HCT116 (cell line): ENCODE measurements around the gene RPTOR. TPM values are rescaled to one million over a fixed set of nuclear protein-coding genes. Genes with fewer than 3 reads are reported as not detected.

Experiments
- ATAC-seq: fragments of 200-7000 bp; cut with Tn5 transposase; 2 replicates; pipeline ENCODE4 v1.9.1; 2020; ENCODE audit warnings: mild to moderate bottlenecking, moderate library complexity
- BruUV-seq: library from RNA; stranded (reverse); fragments of 400-500 nt; replicated peaks from 2 replicates; lab custom pipeline; 2021; lab: Mats Ljungman, UMichigan
- CTCF ChIA-PET: fragments of 300-600 bp; sonication (Branson Sonifier 250); formaldehyde crosslinking; loops from one replicate; lab custom pipeline; 2021; ENCODE audit warnings: antibody characterized with exemption; lab: Charles Lee
- POLR2A ChIA-PET: fragments of 300-600, 350-600 bp; sonication (Branson Sonifier 250); formaldehyde crosslinking; loops from one replicate; lab custom pipeline; 2021; ENCODE audit warnings: antibody characterized with exemption; lab: Charles Lee
- RAD21 ChIA-PET, 2 experiments: fragments of 300-600 bp; sonication (Branson Sonifier 250); formaldehyde crosslinking; loops; one replicate each; lab custom pipeline; 2023; ENCODE audit warnings: low total read pairs in 2 of 2; ENCODE audit not compliant: uncharacterized antibody in 2 of 2, unreplicated experiment in 2 of 2, low non-redundant PET in 1 of 2; lab: Charles Lee
- DNase-seq: peaks from one replicate; pipeline ENCODE4 v3.0.0-alpha.2; 2010; ENCODE audit warnings: low read depth, low spot score
- H2AFZ ChIP-seq: fragments of 200-600 bp; shearing (Covaris generic), sonication (generic); 2 replicates; pipeline ENCODE4 v1.6.1; 2017; ENCODE audit warnings: low read depth, mixed run types, mixed read lengths, antibody characterized with exemption, low read length; ENCODE audit not compliant: poor library complexity, severe bottlenecking
- H3K27ac ChIP-seq: 2 replicates; pipeline ENCODE4 v1.5.1; 2012; ENCODE audit warnings: low read depth, low read length
- H3K27me3 ChIP-seq: fragments of 200-600 bp; sonication (generic); 2 replicates; pipeline ENCODE4 v1.6.1; 2016; ENCODE audit warnings: mixed run types, low read length, mixed read lengths; ENCODE audit not compliant: insufficient read depth
- H3K36me3 ChIP-seq, 2 experiments: fragments of 200-500 bp in 1 of 2; fragments of 200-600 bp in 1 of 2; sonication (Bioruptor generic) in 1 of 2; sonication (generic) in 1 of 2; 2 replicates each; pipeline versions ENCODE4 v1.5.1 to v1.6.1; 2014 to 2016; ENCODE audit warnings: low read length in 2 of 2, inconsistent platforms in 1 of 2, mixed read lengths in 1 of 2, mixed run types in 1 of 2; ENCODE audit not compliant: insufficient read depth in 2 of 2, control insufficient read depth in 1 of 2
- H3K4me1 ChIP-seq, 2 experiments: fragments of 200-600 bp in 1 of 2; sonication (generic) in 1 of 2; 2 replicates each; pipeline versions ENCODE4 v1.5.1 to v1.6.1; 2012 to 2017; ENCODE audit warnings: low read length in 2 of 2, inconsistent platforms in 1 of 2, mild to moderate bottlenecking in 1 of 2, mixed read lengths in 1 of 2, mixed run types in 1 of 2, moderate library complexity in 1 of 2; ENCODE audit not compliant: insufficient read depth in 2 of 2, control insufficient read depth in 1 of 2
- H3K4me2 ChIP-seq: fragments of 200-600 bp; sonication (generic); 2 replicates; pipeline ENCODE4 v1.6.1; 2017; ENCODE audit warnings: mixed run types, low read length, mixed read lengths
- H3K4me3 ChIP-seq, 2 experiments: fragments of 200-600 bp in 1 of 2; sonication (generic) in 1 of 2; replicated peaks in 1 of 2; 2 replicates each; pipeline ENCODE4 v1.5.1; 2011 to 2016; ENCODE audit warnings: low read length in 2 of 2, control low read depth in 1 of 2, low read depth in 1 of 2, mild to moderate bottlenecking in 1 of 2, mixed read lengths in 1 of 2, mixed run types in 1 of 2
- H3K79me2 ChIP-seq: fragments of 200-600 bp; sonication (generic); 2 replicates; pipeline ENCODE4 v1.6.1; 2017; ENCODE audit warnings: mild to moderate bottlenecking, mixed run types, low read length, moderate library complexity, mixed read lengths; ENCODE audit not compliant: insufficient read depth
- H3K9ac ChIP-seq: fragments of 200-600 bp; sonication (generic); 2 replicates; pipeline ENCODE4 v1.6.1; 2016; ENCODE audit warnings: low read length, mixed read lengths
- H3K9me2 ChIP-seq: fragments of 200-600 bp; sonication (generic), shearing (Covaris generic); 2 replicates; pipeline ENCODE4 v1.6.1; 2017; ENCODE audit warnings: mixed run types, mild to moderate bottlenecking, moderate library complexity; ENCODE audit not compliant: insufficient read depth
- H3K9me3 ChIP-seq, 2 experiments: fragments of 200-500 bp in 1 of 2; fragments of 200-600 bp in 1 of 2; sonication (Bioruptor generic) in 1 of 2; sonication (generic) in 1 of 2; 2 replicates each; pipeline ENCODE4 v1.6.1; 2014 to 2017; ENCODE audit warnings: low read length in 2 of 2, mixed read lengths in 2 of 2, inconsistent platforms in 1 of 2, low read depth in 1 of 2, mild to moderate bottlenecking in 1 of 2, mixed run types in 1 of 2, moderate library complexity in 1 of 2; ENCODE audit not compliant: control insufficient read depth in 1 of 2, insufficient read depth in 1 of 2
- H4K20me1 ChIP-seq: fragments of 200-600 bp; sonication (generic), shearing (Covaris generic); 2 replicates; pipeline ENCODE4 v1.6.1; 2017; ENCODE audit warnings: mixed run types, mild to moderate bottlenecking, moderate library complexity; ENCODE audit not compliant: insufficient read depth
- CBX3 ChIP-seq: IDR thresholded peaks from 2 replicates; pipeline ENCODE4 v1.6.1; 2012; ENCODE audit warnings: low read depth
- EGR1 ChIP-seq: IDR thresholded peaks from 2 replicates; pipeline ENCODE4 v1.6.1; 2012; ENCODE audit warnings: low read depth
- ELF1 ChIP-seq: IDR thresholded peaks from 2 replicates; pipeline ENCODE4 v1.6.1; 2012; ENCODE audit warnings: low read depth, borderline replicate concordance
- EZH2 ChIP-seq: fragments of 200-600 bp; sonication (generic); IDR thresholded peaks from 2 replicates; pipeline ENCODE4 v1.6.1; 2017; ENCODE audit warnings: antibody characterized with exemption, mixed run types
- POLR2AphosphoS5 ChIP-seq: IDR thresholded peaks from 2 replicates; pipeline ENCODE4 v1.6.1; 2011; ENCODE audit warnings: mild to moderate bottlenecking, low read depth, low read length, moderate library complexity
- RAD21 ChIP-seq: IDR thresholded peaks from 2 replicates; pipeline ENCODE4 v1.6.1; 2012; ENCODE audit warnings: low read depth, mild to moderate bottlenecking
- SIN3A ChIP-seq: IDR thresholded peaks from 2 replicates; pipeline ENCODE4 v1.6.1; 2012; ENCODE audit warnings: low read depth
- YY1 ChIP-seq: IDR thresholded peaks from 2 replicates; pipeline ENCODE4 v1.6.1; 2011; ENCODE audit warnings: low read length, low read depth, moderate library complexity, mild to moderate bottlenecking; ENCODE audit not compliant: insufficient replicate concordance; ENCODE audit errors: extremely low read depth
- ZFX ChIP-seq: fragments of 450-650 bp; IDR thresholded peaks from 2 replicates; pipeline ENCODE4 v1.6.1; 2017
- intact Hi-C: fragments of 100-400 bp; cut with micrococcal nuclease; formaldehyde crosslinking; loops from 2 replicates; pipeline ENCODE4 v1.10.0; 2022
- total RNA-seq: library from RNA; stranded (reverse); gene quantifications from one replicate; pipeline ENCODE4 v1.2.1, GENCODE V29; 2021; ENCODE audit not compliant: unreplicated experiment
- TF ChIP-seq, protein P1 (sequence below): IDR thresholded peaks from 2 replicates; pipeline ENCODE4 v1.6.1; 2012; ENCODE audit warnings: low read depth
- TF ChIP-seq, protein P2 (sequence below): IDR thresholded peaks from 2 replicates; pipeline ENCODE4 v1.6.1; 2012

Gene RPTOR
- total RNA-seq, 1 experiment from 2014 or later: 69.5 TPM

DNA sequence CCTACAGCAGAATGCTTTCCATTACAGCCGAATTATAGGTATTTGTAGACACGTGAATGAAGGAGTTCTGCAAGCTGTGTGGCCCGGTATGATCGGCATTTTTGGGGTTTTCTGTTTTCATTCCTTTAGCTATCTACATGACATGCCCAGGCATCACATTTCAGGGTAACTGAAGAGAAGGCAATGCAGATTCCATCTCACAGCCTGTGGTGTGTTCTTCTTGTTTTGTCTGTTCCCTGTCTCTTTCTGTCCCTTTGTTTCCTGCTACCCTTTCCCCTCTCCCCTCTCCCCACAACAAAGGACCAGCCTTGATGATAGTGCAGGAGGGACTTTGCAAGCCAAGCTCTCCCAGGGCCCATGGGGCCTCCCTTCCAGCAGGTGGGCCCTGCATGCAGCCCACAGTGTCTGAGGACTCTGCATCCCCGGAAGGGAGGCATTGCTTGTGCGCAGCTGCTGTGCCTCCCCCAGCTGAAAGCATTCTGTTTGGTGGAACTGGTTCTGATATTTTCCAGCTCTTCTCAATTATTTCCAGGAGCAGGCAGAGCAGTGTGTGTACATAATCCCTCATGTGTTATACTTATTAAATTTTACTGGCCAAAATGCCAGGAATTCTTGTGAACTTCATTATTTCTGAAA lies 207.4 kb downstream of the RPTOR start (continued):
- TF ChIP-seq, protein P1, sequence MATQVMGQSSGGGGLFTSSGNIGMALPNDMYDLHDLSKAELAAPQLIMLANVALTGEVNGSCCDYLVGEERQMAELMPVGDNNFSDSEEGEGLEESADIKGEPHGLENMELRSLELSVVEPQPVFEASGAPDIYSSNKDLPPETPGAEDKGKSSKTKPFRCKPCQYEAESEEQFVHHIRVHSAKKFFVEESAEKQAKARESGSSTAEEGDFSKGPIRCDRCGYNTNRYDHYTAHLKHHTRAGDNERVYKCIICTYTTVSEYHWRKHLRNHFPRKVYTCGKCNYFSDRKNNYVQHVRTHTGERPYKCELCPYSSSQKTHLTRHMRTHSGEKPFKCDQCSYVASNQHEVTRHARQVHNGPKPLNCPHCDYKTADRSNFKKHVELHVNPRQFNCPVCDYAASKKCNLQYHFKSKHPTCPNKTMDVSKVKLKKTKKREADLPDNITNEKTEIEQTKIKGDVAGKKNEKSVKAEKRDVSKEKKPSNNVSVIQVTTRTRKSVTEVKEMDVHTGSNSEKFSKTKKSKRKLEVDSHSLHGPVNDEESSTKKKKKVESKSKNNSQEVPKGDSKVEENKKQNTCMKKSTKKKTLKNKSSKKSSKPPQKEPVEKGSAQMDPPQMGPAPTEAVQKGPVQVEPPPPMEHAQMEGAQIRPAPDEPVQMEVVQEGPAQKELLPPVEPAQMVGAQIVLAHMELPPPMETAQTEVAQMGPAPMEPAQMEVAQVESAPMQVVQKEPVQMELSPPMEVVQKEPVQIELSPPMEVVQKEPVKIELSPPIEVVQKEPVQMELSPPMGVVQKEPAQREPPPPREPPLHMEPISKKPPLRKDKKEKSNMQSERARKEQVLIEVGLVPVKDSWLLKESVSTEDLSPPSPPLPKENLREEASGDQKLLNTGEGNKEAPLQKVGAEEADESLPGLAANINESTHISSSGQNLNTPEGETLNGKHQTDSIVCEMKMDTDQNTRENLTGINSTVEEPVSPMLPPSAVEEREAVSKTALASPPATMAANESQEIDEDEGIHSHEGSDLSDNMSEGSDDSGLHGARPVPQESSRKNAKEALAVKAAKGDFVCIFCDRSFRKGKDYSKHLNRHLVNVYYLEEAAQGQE: no peak
- no peak for TF ChIP-seq POLR2AphosphoS5
- TF ChIP-seq EZH2: no peak
- TF ChIP-seq RAD21: no peak
- no peak for TF ChIP-seq EGR1
- TF ChIP-seq ZFX: no peak
- TF ChIP-seq ELF1: no peak

DNA sequence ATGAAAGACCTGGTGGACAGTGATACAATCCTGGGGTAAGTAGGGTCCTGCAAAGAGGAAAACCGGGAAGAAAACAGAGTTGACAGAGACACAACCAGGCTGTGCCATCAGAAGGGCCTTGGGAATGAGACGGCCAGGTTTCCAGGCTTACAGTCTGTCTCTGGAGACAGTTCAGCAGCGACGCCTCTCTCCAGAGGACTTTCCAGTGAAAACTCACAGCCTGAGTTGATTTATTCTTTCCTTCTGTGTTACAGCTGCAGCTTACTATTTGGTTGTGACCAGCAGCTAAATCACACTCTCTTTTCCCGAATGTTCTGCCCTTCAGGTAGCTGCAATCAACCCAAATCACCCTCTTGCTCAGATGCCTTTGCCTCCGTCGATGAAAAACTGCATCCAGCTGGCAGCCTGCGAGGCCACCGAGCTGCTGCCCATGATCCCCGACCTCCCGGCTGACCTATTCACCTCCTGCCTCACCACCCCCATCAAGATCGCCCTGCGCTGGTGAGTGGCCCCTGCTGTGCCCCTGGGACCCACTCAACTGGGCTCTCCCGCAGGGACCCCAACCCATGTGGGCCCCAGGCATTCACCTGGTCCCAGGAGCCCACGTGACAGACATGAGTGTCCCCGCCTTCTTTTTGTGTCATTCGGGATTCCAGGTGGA lies 209.2 kb downstream of the RPTOR start:
- POLR2A ChIA-PET: no interaction called here
- CTCF ChIA-PET: no interaction called here
- RAD21 ChIA-PET: no interaction called here
- Histone ChIP-seq H3K4me2 (no peak overlapping the region), H4K20me1 (no peaks in the 10 kb centered on the region), H3K4me3 (no peak overlapping the region), H3K27me3 (no peaks in the 10 kb centered on the region), H3K79me2 (0 out of 2 replicates have a peak, but pooled peaks cover 4% of the 10 kb centered on the region), H3K4me1 (peaks cover 0 to 3% of the 10 kb centered on the region in 2 experiments; a peak in 1 of 4 replicates), H3K27ac (no peak overlapping the region), H2AFZ (no peak overlapping the region), H3K9me2 (no peaks in the 10 kb centered on the region), H3K9me3 (no peaks in the 10 kb centered on the region), H3K9ac (no peak overlapping the region), H3K36me3 (peaks cover 2 to 16% of the 10 kb centered on the region in 2 experiments; a peak in 2 of 4 replicates)
- no peak for DNase-seq
- intact Hi-C loops: no loop called here
- BruUV-seq: no TSS peak
- no peak for TF ChIP-seq YY1
- TF ChIP-seq CBX3: no peak
- no peak for TF ChIP-seq POLR2AphosphoS5
- TF ChIP-seq SIN3A: no peak
- TF ChIP-seq, protein P2, sequence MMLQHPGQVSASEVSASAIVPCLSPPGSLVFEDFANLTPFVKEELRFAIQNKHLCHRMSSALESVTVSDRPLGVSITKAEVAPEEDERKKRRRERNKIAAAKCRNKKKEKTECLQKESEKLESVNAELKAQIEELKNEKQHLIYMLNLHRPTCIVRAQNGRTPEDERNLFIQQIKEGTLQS: no peak
- no peak for ATAC-seq
